Prostate gland (tissue), 2 donors: ENCODE results near the gene AZIN2. TPM values are rescaled to one million over a fixed set of nuclear protein-coding genes. Genes with fewer than 3 reads are reported as not detected.

Experiments used
- DNase-seq: peaks from one replicate; pipeline ENCODE4 v3.0.0-alpha.2; 2019; ENCODE audit warnings: low spot score
- H3K27ac ChIP-seq, 2 donors: fragments of 200-600 bp; sonication (generic); 2 replicates each; pipeline ENCODE4 v1.5.1; 2017 to 2019
- H3K27me3 ChIP-seq: fragments of 200-600 bp; sonication (generic); replicated peaks from 2 replicates; pipeline ENCODE4 v1.5.1; 2019; ENCODE audit not compliant: insufficient read depth
- H3K36me3 ChIP-seq, 2 donors: fragments of 200-600 bp; sonication (generic); 1 replicate in 1 of 2; 2 replicates in 1 of 2; pipeline versions ENCODE4 v1.5.1 to v1.8.1; 2017 to 2019
- H3K4me1 ChIP-seq: fragments of 200-600 bp; sonication (generic); replicated peaks from 2 replicates; pipeline ENCODE4 v1.5.1; 2019
- H3K4me3 ChIP-seq, 2 donors: fragments of 200-600 bp; sonication (generic); 2 replicates each; pipeline ENCODE4 v1.5.1; 2017 to 2019
- H3K9me3 ChIP-seq: fragments of 200-600 bp; sonication (generic); 2 replicates; pipeline ENCODE4 v1.5.1; 2017
- POLR2A ChIP-seq: fragments of 450-650 bp; IDR thresholded peaks from one replicate; pipeline ENCODE4 v1.6.1; 2016; ENCODE audit warnings: antibody characterized with exemption, mild to moderate bottlenecking
- POLR2AphosphoS5 ChIP-seq: sonication (generic); formaldehyde crosslinking; IDR thresholded peaks from one replicate; pipeline ENCODE4 v1.6.1; 2017; ENCODE audit warnings: antibody characterized with exemption
- WGBS: methylation state at CpG from one replicate; pipeline ENCODE4 v1.1.5; 2018; 5-methylcytosine and 5-hydroxymethylcytosine counted together
- intact Hi-C: fragments of 100-400 bp; cut with DNase I; formaldehyde crosslinking; loops from one replicate; pipeline ENCODE4 v1.14.2; 2022
- total RNA-seq, 2 donors: library from RNA; depleted of rRNA; stranded (reverse); fragments of >200 nt; gene quantifications; one replicate each; pipeline ENCODE4 v1.1.0, GENCODE V29; 2016
- TF ChIP-seq, protein P1 (sequence below), 4 experiments: fragments of 200-600 bp in 2 of 4; fragments of 450-650 bp in 2 of 4; sonication (generic) in 2 of 4; IDR thresholded peaks; 1 replicate in 3 of 4; 2 replicates in 1 of 4; pipeline ENCODE4 v1.5.1; 2016 to 2019; ENCODE audit warnings: antibody characterized with exemption in 4 of 4, mild to moderate bottlenecking in 2 of 4, moderate library complexity in 2 of 4

AZIN2 gene
- total RNA-seq, 2 donors from 2014 or later: 5.6 to 16.0 TPM

GRCh38 chr1:33111965-33112364, 31.0 kb downstream of the AZIN2 start:
- intact Hi-C loops: no loop called here

GRCh38 chr1:33117440-33118085, 36.6 kb downstream of the AZIN2 start:
- 88% methylated on average over 13 of the region's 13 CpGs for WGBS
- no peak for DNase-seq
- no peak overlapping the region for H3K27ac ChIP-seq
- no peaks in the 10 kb centered on the region for H3K4me1 ChIP-seq
- TF ChIP-seq POLR2A: no peak
- TF ChIP-seq, protein P1, sequence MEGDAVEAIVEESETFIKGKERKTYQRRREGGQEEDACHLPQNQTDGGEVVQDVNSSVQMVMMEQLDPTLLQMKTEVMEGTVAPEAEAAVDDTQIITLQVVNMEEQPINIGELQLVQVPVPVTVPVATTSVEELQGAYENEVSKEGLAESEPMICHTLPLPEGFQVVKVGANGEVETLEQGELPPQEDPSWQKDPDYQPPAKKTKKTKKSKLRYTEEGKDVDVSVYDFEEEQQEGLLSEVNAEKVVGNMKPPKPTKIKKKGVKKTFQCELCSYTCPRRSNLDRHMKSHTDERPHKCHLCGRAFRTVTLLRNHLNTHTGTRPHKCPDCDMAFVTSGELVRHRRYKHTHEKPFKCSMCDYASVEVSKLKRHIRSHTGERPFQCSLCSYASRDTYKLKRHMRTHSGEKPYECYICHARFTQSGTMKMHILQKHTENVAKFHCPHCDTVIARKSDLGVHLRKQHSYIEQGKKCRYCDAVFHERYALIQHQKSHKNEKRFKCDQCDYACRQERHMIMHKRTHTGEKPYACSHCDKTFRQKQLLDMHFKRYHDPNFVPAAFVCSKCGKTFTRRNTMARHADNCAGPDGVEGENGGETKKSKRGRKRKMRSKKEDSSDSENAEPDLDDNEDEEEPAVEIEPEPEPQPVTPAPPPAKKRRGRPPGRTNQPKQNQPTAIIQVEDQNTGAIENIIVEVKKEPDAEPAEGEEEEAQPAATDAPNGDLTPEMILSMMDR (IDR thresholded peaks at IDR 0.05): no peak
- no peak for TF ChIP-seq POLR2AphosphoS5
- no peaks in the 10 kb centered on the region for H3K36me3 ChIP-seq
- no peaks in the 10 kb centered on the region for H3K27me3 ChIP-seq
- H3K9me3 ChIP-seq: no peaks in the 10 kb centered on the region
- intact Hi-C loops: no loop called here
- H3K4me3 ChIP-seq: no peak overlapping the region

More at GRCh38 chr1:33111965-33112364, 31.0 kb downstream of the AZIN2 start:
- TF ChIP-seq POLR2AphosphoS5: no peak
- TF ChIP-seq, protein P1 (IDR thresholded peaks at IDR 0.05): peak in 1 of 4 experiments; percentile 23
- no peak for TF ChIP-seq POLR2A
- H3K9me3 ChIP-seq: no peaks in the 10 kb centered on the region
- H3K27ac ChIP-seq: no peak overlapping the region
- 42% methylated on average over 3 of the region's 3 CpGs for WGBS
- H3K27me3 ChIP-seq: no peaks in the 10 kb centered on the region
- no peaks in the 10 kb centered on the region for H3K36me3 ChIP-seq
- DNase-seq: no peak
- H3K4me3 ChIP-seq: no peak overlapping the region
- H3K4me1 ChIP-seq: no peaks in the 10 kb centered on the region

- Histone ChIP-seq H3K4me1 (no peaks in the 10 kb centered on the region), H3K27ac (no peak overlapping the region), H3K27me3 (no peaks in the 10 kb centered on the region), H3K36me3 (no peaks in the 10 kb centered on the region), H3K9me3 (no peaks in the 10 kb centered on the region), H3K4me3 (no peak overlapping the region)
- no peak for DNase-seq
- TF ChIP-seq POLR2AphosphoS5 (no peak), POLR2A (no peak)
- TF ChIP-seq, protein P1 (IDR thresholded peaks at IDR 0.05): no peak
- intact Hi-C loops: no loop called here
- WGBS: 80% methylated on average over 4 of the region's 4 CpGs
Measured at GRCh38 chr1:33118274-33118673, 37.3 kb downstream of the AZIN2 start.

GRCh38 chr1:33119050-33119449, 38.1 kb downstream of the AZIN2 start:
- Histone ChIP-seq H3K36me3 (no peaks in the 10 kb centered on the region), H3K9me3 (no peaks in the 10 kb centered on the region), H3K4me3 (no peak overlapping the region), H3K4me1 (no peaks in the 10 kb centered on the region), H3K27ac (no peak overlapping the region), H3K27me3 (no peaks in the 10 kb centered on the region)
- no peak for DNase-seq
- intact Hi-C loops: no loop called here
- WGBS: 94% methylated on average over 2 of the region's 2 CpGs
- TF ChIP-seq, protein P1 (IDR thresholded peaks at IDR 0.05): no peak
- TF ChIP-seq POLR2AphosphoS5 (no peak), POLR2A (no peak)

DNA sequence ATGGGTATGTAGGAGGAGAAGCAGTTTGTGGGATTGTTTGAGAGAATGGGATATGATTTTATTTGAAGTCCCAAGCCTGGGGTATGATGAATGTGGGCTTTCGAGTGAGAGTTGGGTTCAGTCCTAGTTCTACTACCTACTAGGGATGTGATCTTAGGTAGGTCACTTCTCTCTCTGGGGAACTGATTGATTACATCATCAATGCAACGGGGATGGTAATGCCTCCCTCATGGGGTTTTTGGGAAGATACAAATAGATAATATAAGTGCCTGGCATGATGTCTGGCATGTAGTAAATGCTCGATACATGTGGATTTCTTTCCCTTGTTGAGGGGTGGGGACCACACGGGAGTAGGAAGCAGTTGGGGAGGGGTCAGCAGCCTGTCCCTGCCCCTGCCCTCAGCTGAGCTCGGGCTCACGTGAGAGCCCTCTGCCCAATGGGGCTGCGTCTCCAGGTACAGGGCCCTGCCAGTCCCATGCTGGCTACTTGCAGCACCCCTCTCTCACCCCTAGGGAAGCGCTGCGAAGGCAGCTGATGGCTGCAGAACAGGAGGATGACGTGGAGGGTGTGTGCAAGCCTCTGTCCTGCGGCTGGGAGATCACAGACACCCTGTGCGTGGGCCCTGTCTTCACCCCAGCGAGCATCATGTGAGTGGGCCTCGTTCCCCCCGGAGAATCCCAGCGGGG, 38.7 kb downstream of the AZIN2 start:
- H3K27me3 ChIP-seq: no peaks in the 10 kb centered on the region
- intact Hi-C loops: loop anchor here (10.0 kb wide), 1 partner anchor 345 kb away; no protein-coding TSS in a partner anchor
- H3K4me1 ChIP-seq: no peaks in the 10 kb centered on the region
- WGBS: 61% methylated on average over 11 of the region's 16 CpGs
- DNase-seq: no peak
- no peaks in the 10 kb centered on the region for H3K9me3 ChIP-seq
- no peak for TF ChIP-seq POLR2A
- TF ChIP-seq, protein P1 (IDR thresholded peaks at IDR 0.05): no peak
- TF ChIP-seq POLR2AphosphoS5: no peak
- H3K4me3 ChIP-seq: no peak overlapping the region
- H3K27ac ChIP-seq: no peak overlapping the region
- H3K36me3 ChIP-seq: no peaks in the 10 kb centered on the region
